Measurements from ENCODE around the gene ZNF146.
"Not testable (repeated sequence)": the region's sequence is repeated elsewhere in the genome, so short reads cannot be mapped to it uniquely, and the experiment has no call there.

The ZNF146 gene

GRCh38 chr19:36265064-36265463 is 50.2 kb downstream of the ZNF146 start:
- no peak overlapping the region for H3K27ac ChIP-seq (ENCODE audit: poor library complexity, severe bottlenecking)
- ATAC-seq (ENCODE audit: low read depth) = no peak

DNA sequence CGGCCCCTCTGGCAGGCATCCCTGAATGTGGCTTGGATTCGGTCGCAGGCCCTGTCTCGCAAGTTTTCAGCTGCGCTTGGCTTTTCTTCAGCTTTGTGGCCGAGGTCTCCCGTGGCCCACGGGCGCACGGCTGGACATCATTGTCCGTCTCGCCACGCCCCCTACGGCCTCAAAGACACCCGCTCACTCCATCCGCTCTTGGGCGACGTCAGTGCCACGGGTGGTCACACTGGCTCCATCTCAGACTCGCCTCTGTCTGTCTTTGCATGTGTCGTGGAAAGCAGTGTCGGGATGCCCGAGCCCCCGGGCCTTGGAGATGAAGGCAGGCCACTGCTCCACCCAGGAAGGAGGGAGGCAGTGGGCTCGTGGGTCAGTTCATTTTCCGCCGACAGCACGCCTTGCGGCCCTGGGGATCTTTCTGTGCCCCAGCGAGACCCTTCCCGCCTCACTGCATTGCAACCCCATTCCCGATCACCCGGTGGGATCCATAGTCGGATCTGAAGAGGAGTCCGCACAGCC is 51.0 kb downstream of the ZNF146 start:
- Histone ChIP-seq H3K4me3 (ENCODE audit: severe bottlenecking) (no peak overlapping the region), H3K4me1 (ENCODE audit: insufficient read depth, poor library complexity, severe bottlenecking) (no peaks in the 10 kb centered on the region), H3K27ac (ENCODE audit: poor library complexity, severe bottlenecking) (no peak overlapping the region), H3K27me3 (ENCODE audit: insufficient read depth, poor library complexity, severe bottlenecking) (no peaks in the 10 kb centered on the region), H3K36me3 (ENCODE audit: low read depth) (no peaks in the 10 kb centered on the region), H3K9me3 (ENCODE audit: severe bottlenecking) (no peaks in the 10 kb centered on the region)
- DNase-seq (ENCODE audit: low spot score) (no peak), ATAC-seq (ENCODE audit: low read depth) (no peak)
- TF ChIP-seq, protein P1, sequence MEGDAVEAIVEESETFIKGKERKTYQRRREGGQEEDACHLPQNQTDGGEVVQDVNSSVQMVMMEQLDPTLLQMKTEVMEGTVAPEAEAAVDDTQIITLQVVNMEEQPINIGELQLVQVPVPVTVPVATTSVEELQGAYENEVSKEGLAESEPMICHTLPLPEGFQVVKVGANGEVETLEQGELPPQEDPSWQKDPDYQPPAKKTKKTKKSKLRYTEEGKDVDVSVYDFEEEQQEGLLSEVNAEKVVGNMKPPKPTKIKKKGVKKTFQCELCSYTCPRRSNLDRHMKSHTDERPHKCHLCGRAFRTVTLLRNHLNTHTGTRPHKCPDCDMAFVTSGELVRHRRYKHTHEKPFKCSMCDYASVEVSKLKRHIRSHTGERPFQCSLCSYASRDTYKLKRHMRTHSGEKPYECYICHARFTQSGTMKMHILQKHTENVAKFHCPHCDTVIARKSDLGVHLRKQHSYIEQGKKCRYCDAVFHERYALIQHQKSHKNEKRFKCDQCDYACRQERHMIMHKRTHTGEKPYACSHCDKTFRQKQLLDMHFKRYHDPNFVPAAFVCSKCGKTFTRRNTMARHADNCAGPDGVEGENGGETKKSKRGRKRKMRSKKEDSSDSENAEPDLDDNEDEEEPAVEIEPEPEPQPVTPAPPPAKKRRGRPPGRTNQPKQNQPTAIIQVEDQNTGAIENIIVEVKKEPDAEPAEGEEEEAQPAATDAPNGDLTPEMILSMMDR (IDR thresholded peaks at IDR 0.05; ENCODE audit: poor library complexity, severe bottlenecking) = no peak

More at GRCh38 chr19:36265064-36265463, 50.2 kb downstream of the ZNF146 start:
- H3K27me3 ChIP-seq (ENCODE audit: insufficient read depth, poor library complexity, severe bottlenecking) = no peaks in the 10 kb centered on the region
- H3K4me1 ChIP-seq (ENCODE audit: insufficient read depth, poor library complexity, severe bottlenecking) = no peaks in the 10 kb centered on the region
- H3K9me3 ChIP-seq (ENCODE audit: severe bottlenecking) = no peaks in the 10 kb centered on the region
- H3K36me3 ChIP-seq (ENCODE audit: low read depth) = no peaks in the 10 kb centered on the region
- H3K4me3 ChIP-seq (ENCODE audit: severe bottlenecking) = no peak overlapping the region
- TF ChIP-seq, protein P1 (IDR thresholded peaks at IDR 0.05; ENCODE audit: poor library complexity, severe bottlenecking) = no peak
- no peak for DNase-seq (ENCODE audit: low spot score)

GRCh38 chr19:36266375-36266961 is 51.6 kb downstream of the ZNF146 start:
- H3K9me3 ChIP-seq (ENCODE audit: severe bottlenecking) = no peaks in the 10 kb centered on the region

DNA sequence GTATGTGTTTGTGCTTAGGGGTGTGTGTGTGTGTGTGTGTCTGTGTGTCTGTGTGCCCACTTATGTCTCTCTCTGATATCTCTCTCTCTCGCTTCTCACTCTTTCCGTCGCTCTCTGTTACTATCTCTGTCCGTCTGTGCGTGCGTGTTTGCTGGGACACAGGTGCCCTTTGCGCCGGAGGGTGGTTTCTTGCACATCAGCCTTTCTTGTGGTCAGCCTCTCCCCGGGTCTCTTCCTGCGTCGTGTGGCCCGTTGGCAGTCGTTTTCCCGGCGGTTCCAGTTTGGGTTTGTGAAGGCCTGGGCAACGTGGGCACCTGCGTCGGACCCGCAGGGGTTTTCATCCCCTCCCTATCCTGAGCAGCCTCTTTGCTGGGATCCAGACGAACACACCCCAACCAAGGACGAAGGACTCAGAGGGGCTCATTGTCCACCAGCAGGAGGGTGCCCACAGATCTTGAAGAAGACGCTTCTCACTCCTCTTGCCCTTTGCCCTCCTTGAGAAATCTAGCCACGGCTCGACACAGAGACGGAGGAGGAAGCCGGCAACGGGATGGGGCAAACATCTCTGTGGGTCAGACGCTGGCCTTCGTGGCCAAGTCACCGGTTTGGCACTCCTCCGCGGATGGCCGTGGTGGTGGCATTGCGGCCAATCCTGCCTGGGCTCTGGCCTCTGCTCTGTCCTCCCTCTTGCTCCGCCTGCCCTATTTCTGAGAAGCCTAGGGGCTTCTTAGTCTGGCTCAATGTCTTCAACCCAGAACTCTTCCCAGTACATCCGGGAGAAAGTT is 52.3 kb downstream of the ZNF146 start:
- Histone ChIP-seq H3K4me3 (ENCODE audit: severe bottlenecking) (no peak overlapping the region), H3K9me3 (ENCODE audit: severe bottlenecking) (no peaks in the 10 kb centered on the region), H3K36me3 (ENCODE audit: low read depth) (no peaks in the 10 kb centered on the region), H3K4me1 (ENCODE audit: insufficient read depth, poor library complexity, severe bottlenecking) (no peaks in the 10 kb centered on the region), H3K27me3 (ENCODE audit: insufficient read depth, poor library complexity, severe bottlenecking) (no peaks in the 10 kb centered on the region), H3K27ac (ENCODE audit: poor library complexity, severe bottlenecking) (no peak overlapping the region)
- DNase-seq (ENCODE audit: low spot score) (no peak), ATAC-seq (ENCODE audit: low read depth) (no peak)
- TF ChIP-seq, protein P1 (IDR thresholded peaks at IDR 0.05; ENCODE audit: poor library complexity, severe bottlenecking) = no peak

More at GRCh38 chr19:36266375-36266961, 51.6 kb downstream of the ZNF146 start:
- H3K27ac ChIP-seq (ENCODE audit: poor library complexity, severe bottlenecking) = no peak overlapping the region
- TF ChIP-seq, protein P1 (IDR thresholded peaks at IDR 0.05; ENCODE audit: poor library complexity, severe bottlenecking) = no peak
- ATAC-seq (ENCODE audit: low read depth) (peak; percentile 21; the same call in 1 of the 3 replicates), DNase-seq (ENCODE audit: low spot score) (no peak)
- H3K36me3 ChIP-seq (ENCODE audit: low read depth) = no peaks in the 10 kb centered on the region
- no peaks in the 10 kb centered on the region for H3K4me1 ChIP-seq (ENCODE audit: insufficient read depth, poor library complexity, severe bottlenecking)
- no peak overlapping the region for H3K4me3 ChIP-seq (ENCODE audit: severe bottlenecking)
- H3K27me3 ChIP-seq (ENCODE audit: insufficient read depth, poor library complexity, severe bottlenecking) = no peaks in the 10 kb centered on the region

DNA sequence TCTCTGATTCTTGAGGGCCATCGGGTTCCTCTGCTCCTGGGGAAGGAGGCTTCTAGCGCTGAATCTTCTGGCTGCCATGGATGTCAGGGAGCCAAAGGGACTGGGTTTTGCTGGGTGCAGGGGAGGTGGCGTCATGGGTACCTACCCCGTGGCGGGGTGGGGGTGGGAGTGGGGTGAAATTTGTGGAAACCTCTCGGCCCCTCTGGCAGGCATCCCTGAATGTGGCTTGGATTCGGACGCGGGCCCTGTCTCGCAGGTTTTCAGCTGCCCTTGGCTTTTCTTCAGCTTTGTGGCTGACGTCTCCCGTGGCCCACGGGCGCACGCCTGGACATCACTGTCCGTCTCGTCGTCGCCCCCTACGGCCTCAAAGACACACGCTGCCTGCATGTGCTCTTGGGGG is 53.2 kb downstream of the ZNF146 start:
- not testable (repeated sequence) for H3K27ac ChIP-seq (ENCODE audit: poor library complexity, severe bottlenecking); DNase-seq (ENCODE audit: low spot score); H3K4me1 ChIP-seq (ENCODE audit: insufficient read depth, poor library complexity, severe bottlenecking); H3K27me3 ChIP-seq (ENCODE audit: insufficient read depth, poor library complexity, severe bottlenecking); H3K36me3 ChIP-seq (ENCODE audit: low read depth); H3K4me3 ChIP-seq (ENCODE audit: severe bottlenecking); ATAC-seq (ENCODE audit: low read depth); H3K9me3 ChIP-seq (ENCODE audit: severe bottlenecking)

DNA sequence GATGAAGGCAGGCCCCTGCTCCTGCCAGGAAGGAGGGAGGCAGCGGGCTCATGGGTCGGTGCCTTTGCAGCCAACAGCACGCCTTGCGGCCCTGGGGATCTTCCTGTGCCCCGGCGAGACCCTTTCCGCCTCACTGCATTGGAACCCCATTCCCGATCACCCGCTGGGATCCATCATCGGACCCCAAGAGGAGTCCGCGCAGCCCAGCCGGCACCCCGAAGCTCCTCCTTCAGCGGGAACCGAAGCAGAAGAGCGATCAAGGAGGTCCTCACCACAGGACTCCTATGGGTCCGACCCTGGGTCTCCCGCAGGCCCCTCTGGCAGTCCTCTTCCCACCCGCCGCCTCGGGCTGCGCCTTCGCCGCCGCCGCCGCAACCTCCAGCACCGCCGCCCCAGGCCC is 53.7 kb downstream of the ZNF146 start:
- not testable (repeated sequence) for H3K27me3 ChIP-seq (ENCODE audit: insufficient read depth, poor library complexity, severe bottlenecking); H3K4me3 ChIP-seq (ENCODE audit: severe bottlenecking); H3K4me1 ChIP-seq (ENCODE audit: insufficient read depth, poor library complexity, severe bottlenecking); H3K27ac ChIP-seq (ENCODE audit: poor library complexity, severe bottlenecking); DNase-seq (ENCODE audit: low spot score); ATAC-seq (ENCODE audit: low read depth); H3K36me3 ChIP-seq (ENCODE audit: low read depth); H3K9me3 ChIP-seq (ENCODE audit: severe bottlenecking)

- H3K4me3 ChIP-seq (ENCODE audit: severe bottlenecking); H3K36me3 ChIP-seq (ENCODE audit: low read depth); H3K9me3 ChIP-seq (ENCODE audit: severe bottlenecking); H3K27me3 ChIP-seq (ENCODE audit: insufficient read depth, poor library complexity, severe bottlenecking); H3K27ac ChIP-seq (ENCODE audit: poor library complexity, severe bottlenecking); DNase-seq (ENCODE audit: low spot score); H3K4me1 ChIP-seq (ENCODE audit: insufficient read depth, poor library complexity, severe bottlenecking); ATAC-seq (ENCODE audit: low read depth): not testable (repeated sequence)
These were observed 54.4 kb downstream of the ZNF146 start for GRCh38 chr19:36269295-36269694.

Data from RWPE2 (cell line).